ENCODE data around the gene TAPT1. TPM values are rescaled to one million over a fixed set of nuclear protein-coding genes. Genes with fewer than 3 reads are reported as not detected.

TAPT1 gene
- total RNA-seq, 1 experiment from 2014 or later: 13.8 TPM

DNA sequence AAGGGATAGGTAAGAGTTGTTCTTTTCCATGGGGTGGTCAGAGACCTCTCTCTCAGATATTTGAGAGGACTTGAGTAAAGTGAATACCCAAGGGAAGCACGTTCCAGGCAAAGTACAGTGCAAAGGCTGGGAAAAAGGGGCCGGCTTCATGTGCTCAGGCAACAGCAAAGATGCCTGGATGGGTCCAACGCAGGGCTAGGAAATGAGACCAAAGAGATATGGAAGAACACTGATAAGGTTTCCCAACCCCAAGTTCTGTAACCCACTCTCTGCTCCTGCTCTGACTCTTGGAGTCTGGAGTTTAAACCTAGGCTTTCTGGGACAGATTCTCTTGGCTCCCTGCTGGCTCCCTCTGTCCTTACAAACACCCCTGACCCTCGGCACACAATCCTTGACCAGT is 106.3 kb downstream of the TAPT1 start:
- intact Hi-C loops (cut with micrococcal nuclease; ENCODE audit: unreplicated experiment): no loop called here
- Histone ChIP-seq H3K4me2 (no peak overlapping the region), H3K9me2 (ENCODE audit: insufficient read depth) (no peaks in the 10 kb centered on the region), H3K27ac (no peak overlapping the region), H3K79me2 (ENCODE audit: low read depth) (no peaks in the 10 kb centered on the region), H3K27me3 (ENCODE audit: insufficient read depth, low read depth) (no peaks in the 10 kb centered on the region), H3K4me1 (replicated peaks; ENCODE audit: insufficient read depth) (no peaks in the 10 kb centered on the region), H3K4me3 (no peak overlapping the region), H2AFZ (no peak overlapping the region), H3F3A (ENCODE audit: insufficient read depth, low read depth) (no peaks in the 10 kb centered on the region), H3K9me3 (ENCODE audit: insufficient read depth, low read depth) (no peaks in the 10 kb centered on the region), H4K20me1 (ENCODE audit: insufficient read depth) (no peaks in the 10 kb centered on the region), H3K36me3 (ENCODE audit: low read depth) (no peaks in the 10 kb centered on the region)
- DNase-seq: no peak
- no peak for TF ChIP-seq EZH2 (IDR thresholded peaks at IDR 0.05; ENCODE audit: low read depth)
- TF ChIP-seq, protein P1, sequence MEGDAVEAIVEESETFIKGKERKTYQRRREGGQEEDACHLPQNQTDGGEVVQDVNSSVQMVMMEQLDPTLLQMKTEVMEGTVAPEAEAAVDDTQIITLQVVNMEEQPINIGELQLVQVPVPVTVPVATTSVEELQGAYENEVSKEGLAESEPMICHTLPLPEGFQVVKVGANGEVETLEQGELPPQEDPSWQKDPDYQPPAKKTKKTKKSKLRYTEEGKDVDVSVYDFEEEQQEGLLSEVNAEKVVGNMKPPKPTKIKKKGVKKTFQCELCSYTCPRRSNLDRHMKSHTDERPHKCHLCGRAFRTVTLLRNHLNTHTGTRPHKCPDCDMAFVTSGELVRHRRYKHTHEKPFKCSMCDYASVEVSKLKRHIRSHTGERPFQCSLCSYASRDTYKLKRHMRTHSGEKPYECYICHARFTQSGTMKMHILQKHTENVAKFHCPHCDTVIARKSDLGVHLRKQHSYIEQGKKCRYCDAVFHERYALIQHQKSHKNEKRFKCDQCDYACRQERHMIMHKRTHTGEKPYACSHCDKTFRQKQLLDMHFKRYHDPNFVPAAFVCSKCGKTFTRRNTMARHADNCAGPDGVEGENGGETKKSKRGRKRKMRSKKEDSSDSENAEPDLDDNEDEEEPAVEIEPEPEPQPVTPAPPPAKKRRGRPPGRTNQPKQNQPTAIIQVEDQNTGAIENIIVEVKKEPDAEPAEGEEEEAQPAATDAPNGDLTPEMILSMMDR (conservative IDR thresholded peaks at IDR 0.05): no peak
- CTCF ChIA-PET: no interaction called here
- no TSS peak for BruUV-seq (replicated peaks)
- POLR2A ChIA-PET (ENCODE audit: unreplicated experiment): no interaction called here

DNA sequence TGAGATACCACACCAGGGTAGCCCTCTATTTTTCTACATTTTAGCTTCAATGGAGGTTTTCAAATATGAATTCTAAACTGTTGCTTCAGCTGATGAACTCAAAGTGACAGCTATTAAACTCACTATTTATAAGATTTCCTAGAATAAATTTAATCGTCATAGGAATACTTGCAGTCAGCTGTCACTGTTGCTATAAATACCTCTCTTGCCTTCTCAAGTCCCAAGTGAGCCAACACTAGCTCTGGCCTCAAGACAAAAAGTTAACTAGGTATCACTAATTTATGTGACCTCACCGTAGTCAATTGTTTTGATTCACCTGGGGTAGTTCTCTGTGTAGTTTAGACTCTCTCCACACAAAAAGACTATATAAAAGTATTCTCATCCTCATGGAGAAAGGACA is 108.2 kb downstream of the TAPT1 start:
- Histone ChIP-seq H3F3A (ENCODE audit: insufficient read depth, low read depth) (no peaks in the 10 kb centered on the region), H3K4me1 (replicated peaks; ENCODE audit: insufficient read depth) (no peaks in the 10 kb centered on the region), H3K27me3 (ENCODE audit: insufficient read depth, low read depth) (no peaks in the 10 kb centered on the region), H3K4me2 (no peak overlapping the region), H3K4me3 (no peak overlapping the region), H4K20me1 (ENCODE audit: insufficient read depth) (no peaks in the 10 kb centered on the region), H3K36me3 (ENCODE audit: low read depth) (no peaks in the 10 kb centered on the region), H2AFZ (no peak overlapping the region), H3K9me2 (ENCODE audit: insufficient read depth) (no peaks in the 10 kb centered on the region), H3K27ac (no peak overlapping the region), H3K79me2 (ENCODE audit: low read depth) (no peaks in the 10 kb centered on the region), H3K9me3 (ENCODE audit: insufficient read depth, low read depth) (no peaks in the 10 kb centered on the region)
- DNase-seq: no peak
- CTCF ChIA-PET: no interaction called here
- TF ChIP-seq, protein P1 (conservative IDR thresholded peaks at IDR 0.05): no peak
- TF ChIP-seq EZH2 (IDR thresholded peaks at IDR 0.05; ENCODE audit: low read depth): no peak
- no TSS peak for BruUV-seq (replicated peaks)
- intact Hi-C loops (cut with micrococcal nuclease; ENCODE audit: unreplicated experiment): no loop called here
- POLR2A ChIA-PET (ENCODE audit: unreplicated experiment): no interaction called here

DNA sequence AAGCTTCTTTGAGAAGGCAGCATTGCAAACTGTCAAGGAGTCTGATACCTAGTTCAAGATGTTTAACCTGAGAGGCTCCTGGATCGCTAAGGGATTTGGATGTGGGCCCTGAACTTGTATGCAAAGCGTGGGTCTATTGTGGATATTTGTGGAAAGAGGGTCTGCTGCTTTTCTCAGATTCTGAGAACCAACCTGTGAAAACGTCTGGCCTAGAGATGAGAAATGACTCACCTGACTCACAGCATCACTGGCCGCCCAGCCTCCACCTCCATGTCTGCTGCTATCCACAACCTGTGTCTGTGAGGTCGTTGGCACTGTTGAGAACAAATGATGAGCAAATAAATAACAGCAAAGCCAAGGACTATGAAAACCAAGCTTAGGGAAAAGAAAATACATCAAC is 109.1 kb downstream of the TAPT1 start:
- Histone ChIP-seq H3K27ac (no peak overlapping the region), H3K4me3 (no peak overlapping the region), H3K27me3 (ENCODE audit: insufficient read depth, low read depth) (no peaks in the 10 kb centered on the region), H2AFZ (no peak overlapping the region), H3K36me3 (ENCODE audit: low read depth) (no peaks in the 10 kb centered on the region), H3K79me2 (ENCODE audit: low read depth) (no peaks in the 10 kb centered on the region), H3F3A (ENCODE audit: insufficient read depth, low read depth) (no peaks in the 10 kb centered on the region), H3K9me2 (ENCODE audit: insufficient read depth) (no peaks in the 10 kb centered on the region), H3K9me3 (ENCODE audit: insufficient read depth, low read depth) (no peaks in the 10 kb centered on the region), H3K4me1 (replicated peaks; ENCODE audit: insufficient read depth) (no peaks in the 10 kb centered on the region), H3K4me2 (no peak overlapping the region), H4K20me1 (ENCODE audit: insufficient read depth) (no peaks in the 10 kb centered on the region)
- no TSS peak for BruUV-seq (replicated peaks)
- TF ChIP-seq, protein P1 (conservative IDR thresholded peaks at IDR 0.05): no peak
- TF ChIP-seq EZH2 (IDR thresholded peaks at IDR 0.05; ENCODE audit: low read depth): no peak
- CTCF ChIA-PET: no interaction called here
- no peak for DNase-seq
- intact Hi-C loops (cut with micrococcal nuclease; ENCODE audit: unreplicated experiment): no loop called here
- POLR2A ChIA-PET (ENCODE audit: unreplicated experiment): no interaction called here

Data from PC-9 (cell line).